PC-3 (cell line): ENCODE data around the gene HSPA1L.

Source experiments
- EZH2 ChIP-seq: fragments of 300-600 bp; sonication (generic); IDR thresholded peaks from one replicate; pipeline ENCODE4 v1.6.1; 2017; ENCODE audit warnings: antibody characterized with exemption, mild to moderate bottlenecking, low read length; ENCODE audit not compliant: unreplicated experiment
- EZH2phosphoT487 ChIP-seq: fragments of 300-600 bp; sonication (generic); IDR thresholded peaks from 2 replicates; pipeline ENCODE4 v1.6.1; 2018; ENCODE audit warnings: mild to moderate bottlenecking, antibody characterized with exemption, low read length, borderline replicate concordance
- TF ChIP-seq, protein P1 (sequence below): fragments of 300-600 bp; sonication (generic); conservative IDR thresholded peaks from 2 replicates; pipeline ENCODE4 v1.5.1; 2017; ENCODE audit warnings: antibody characterized with exemption, low read depth, mild to moderate bottlenecking, low read length

DNA sequence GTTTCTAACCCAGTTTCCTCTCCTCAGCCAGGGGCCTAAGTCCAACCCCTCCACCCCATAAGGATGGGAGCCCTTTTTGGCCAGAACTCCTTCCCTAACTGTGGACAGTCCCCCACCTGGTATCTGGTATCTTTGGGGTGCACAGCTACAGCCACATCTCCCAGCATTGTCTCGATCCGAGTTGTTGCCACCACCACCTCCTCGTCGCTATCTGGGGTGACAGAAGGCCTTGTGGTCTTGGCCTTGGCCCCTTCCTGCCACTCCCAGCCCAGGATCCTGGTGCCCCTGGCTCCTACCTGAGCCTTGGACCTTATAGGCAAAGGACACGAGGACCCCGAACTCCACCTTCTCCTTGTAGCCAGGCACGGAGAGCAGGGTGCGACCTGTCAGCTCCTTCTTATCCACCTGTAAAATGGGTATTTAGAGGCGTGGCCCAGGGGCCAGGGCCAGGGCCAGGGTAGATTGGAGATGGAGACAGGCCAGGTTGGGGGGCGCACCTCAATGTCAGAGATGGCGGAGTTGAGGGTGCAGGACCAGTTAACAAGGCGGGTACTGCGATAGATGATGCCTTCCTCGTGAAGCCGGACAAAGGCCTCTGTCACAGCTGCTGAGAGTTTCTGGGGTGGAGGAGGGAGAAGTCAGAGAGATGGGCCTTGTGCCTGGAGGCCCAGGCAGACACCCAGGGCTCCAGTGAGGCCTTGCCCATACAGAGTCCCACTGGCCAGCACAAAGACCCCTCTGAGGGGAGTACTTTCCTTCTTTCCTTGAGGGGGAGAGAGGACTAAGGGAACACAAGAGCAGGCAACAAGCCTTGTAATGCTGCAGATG is 30.8 kb downstream of the HSPA1L start:
- no peak for TF ChIP-seq EZH2
- TF ChIP-seq, protein P1, sequence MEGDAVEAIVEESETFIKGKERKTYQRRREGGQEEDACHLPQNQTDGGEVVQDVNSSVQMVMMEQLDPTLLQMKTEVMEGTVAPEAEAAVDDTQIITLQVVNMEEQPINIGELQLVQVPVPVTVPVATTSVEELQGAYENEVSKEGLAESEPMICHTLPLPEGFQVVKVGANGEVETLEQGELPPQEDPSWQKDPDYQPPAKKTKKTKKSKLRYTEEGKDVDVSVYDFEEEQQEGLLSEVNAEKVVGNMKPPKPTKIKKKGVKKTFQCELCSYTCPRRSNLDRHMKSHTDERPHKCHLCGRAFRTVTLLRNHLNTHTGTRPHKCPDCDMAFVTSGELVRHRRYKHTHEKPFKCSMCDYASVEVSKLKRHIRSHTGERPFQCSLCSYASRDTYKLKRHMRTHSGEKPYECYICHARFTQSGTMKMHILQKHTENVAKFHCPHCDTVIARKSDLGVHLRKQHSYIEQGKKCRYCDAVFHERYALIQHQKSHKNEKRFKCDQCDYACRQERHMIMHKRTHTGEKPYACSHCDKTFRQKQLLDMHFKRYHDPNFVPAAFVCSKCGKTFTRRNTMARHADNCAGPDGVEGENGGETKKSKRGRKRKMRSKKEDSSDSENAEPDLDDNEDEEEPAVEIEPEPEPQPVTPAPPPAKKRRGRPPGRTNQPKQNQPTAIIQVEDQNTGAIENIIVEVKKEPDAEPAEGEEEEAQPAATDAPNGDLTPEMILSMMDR = no peak
- TF ChIP-seq EZH2phosphoT487 = no peak
